ENCODE results near the gene CUL4A.
"Not testable (repeated sequence)": the region's sequence is repeated elsewhere in the genome, so short reads cannot be mapped to it uniquely, and the experiment has no call there.

- TF ChIP-seq, protein P1, sequence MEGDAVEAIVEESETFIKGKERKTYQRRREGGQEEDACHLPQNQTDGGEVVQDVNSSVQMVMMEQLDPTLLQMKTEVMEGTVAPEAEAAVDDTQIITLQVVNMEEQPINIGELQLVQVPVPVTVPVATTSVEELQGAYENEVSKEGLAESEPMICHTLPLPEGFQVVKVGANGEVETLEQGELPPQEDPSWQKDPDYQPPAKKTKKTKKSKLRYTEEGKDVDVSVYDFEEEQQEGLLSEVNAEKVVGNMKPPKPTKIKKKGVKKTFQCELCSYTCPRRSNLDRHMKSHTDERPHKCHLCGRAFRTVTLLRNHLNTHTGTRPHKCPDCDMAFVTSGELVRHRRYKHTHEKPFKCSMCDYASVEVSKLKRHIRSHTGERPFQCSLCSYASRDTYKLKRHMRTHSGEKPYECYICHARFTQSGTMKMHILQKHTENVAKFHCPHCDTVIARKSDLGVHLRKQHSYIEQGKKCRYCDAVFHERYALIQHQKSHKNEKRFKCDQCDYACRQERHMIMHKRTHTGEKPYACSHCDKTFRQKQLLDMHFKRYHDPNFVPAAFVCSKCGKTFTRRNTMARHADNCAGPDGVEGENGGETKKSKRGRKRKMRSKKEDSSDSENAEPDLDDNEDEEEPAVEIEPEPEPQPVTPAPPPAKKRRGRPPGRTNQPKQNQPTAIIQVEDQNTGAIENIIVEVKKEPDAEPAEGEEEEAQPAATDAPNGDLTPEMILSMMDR (conservative IDR thresholded peaks at IDR 0.05): not testable (repeated sequence)
- TF ChIP-seq ZFX (IDR thresholded peaks at IDR 0.05): not testable (repeated sequence)
Measured at GRCh38 chr13:113241623-113242022, 32.2 kb downstream of the CUL4A start.
